HG03521 (cell line): ENCODE measurements around the gene ME3.

ENCODE experiments used
- ATAC-seq: cut with Tn5 transposase; IDR thresholded peaks from one replicate; pipeline ENCODE4 v1.9.1; 2021; ENCODE audit warnings: mild to moderate bottlenecking, moderate library complexity; ENCODE audit not compliant: unreplicated experiment

Gene ME3

DNA sequence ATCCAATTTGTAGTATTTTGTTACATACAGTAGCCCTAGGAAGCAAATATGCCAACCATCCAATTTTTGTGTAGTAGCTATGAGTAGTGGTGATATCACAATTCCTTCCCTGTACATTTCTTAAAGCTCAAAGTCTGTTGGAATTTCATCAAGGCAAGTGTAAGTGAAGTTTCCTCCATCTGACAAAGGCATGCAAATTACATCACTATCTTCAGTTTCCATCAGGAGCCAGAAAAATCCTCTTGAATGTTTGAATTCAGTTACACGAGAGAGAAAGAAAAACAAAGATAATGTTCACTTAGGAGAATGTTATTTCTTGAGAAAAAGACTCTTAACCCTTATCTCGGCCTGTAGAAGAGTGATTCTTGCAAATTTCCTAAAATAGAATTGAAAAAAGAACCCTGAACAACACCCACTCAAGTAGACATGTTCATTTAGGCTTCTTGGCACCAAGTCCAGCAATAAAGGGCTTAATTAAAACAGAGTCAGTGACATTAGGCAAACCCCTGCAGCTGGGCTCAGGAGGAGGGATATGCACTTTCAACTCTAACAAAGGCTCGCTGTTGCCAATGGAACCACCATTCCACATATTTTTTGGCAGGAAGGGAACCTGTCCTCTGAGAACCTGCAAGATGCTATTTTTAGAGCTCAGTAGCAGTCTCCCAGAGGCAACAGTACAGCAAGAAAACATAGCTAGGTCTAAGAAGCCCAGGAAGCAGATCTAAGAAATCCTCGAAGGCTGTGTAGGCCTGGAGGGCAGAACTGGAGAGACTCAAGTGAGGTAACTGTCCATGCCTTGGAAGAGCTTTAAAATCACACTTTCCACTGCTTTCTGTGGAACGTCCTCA is 153.1 kb downstream of the ME3 start:
- ATAC-seq = no peak

DNA sequence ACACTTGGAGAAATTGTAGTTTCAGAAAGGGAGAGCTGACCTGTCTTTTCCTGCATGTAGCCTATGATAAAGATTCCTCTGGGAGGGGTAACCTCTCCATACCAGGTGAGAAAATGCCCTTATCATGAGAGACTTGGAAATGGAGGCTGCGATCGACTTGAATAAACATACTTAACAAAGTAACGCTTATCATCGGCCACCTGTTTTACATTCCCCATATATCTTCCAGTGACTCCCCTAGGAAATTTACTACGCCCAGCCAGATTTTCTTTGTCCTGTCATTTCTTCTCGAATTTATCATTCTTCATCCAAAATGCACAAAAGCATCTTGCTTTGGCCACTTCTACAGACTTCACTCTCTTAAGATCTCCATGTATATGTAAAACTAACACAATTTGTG is 154.2 kb downstream of the ME3 start:
- no peak for ATAC-seq

DNA sequence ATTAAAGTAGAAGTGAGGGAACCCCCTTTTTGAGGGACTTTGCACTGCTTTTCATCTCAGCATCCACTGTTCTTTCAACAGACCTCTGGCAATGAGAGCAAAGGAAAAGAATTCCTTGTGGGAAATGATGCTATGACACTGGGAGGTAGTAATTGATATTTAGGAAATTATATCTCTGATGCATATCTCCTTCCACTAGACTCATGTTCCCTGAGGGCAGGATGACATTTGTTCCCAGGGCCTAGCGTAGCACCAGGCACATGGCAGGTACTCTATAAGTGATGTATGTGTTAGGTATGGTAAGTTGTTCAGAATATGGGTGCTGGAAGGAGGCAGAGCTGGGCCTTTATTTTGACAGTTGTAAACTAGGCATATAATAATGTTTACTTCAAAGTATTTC is 154.9 kb downstream of the ME3 start:
- ATAC-seq = no peak

DNA sequence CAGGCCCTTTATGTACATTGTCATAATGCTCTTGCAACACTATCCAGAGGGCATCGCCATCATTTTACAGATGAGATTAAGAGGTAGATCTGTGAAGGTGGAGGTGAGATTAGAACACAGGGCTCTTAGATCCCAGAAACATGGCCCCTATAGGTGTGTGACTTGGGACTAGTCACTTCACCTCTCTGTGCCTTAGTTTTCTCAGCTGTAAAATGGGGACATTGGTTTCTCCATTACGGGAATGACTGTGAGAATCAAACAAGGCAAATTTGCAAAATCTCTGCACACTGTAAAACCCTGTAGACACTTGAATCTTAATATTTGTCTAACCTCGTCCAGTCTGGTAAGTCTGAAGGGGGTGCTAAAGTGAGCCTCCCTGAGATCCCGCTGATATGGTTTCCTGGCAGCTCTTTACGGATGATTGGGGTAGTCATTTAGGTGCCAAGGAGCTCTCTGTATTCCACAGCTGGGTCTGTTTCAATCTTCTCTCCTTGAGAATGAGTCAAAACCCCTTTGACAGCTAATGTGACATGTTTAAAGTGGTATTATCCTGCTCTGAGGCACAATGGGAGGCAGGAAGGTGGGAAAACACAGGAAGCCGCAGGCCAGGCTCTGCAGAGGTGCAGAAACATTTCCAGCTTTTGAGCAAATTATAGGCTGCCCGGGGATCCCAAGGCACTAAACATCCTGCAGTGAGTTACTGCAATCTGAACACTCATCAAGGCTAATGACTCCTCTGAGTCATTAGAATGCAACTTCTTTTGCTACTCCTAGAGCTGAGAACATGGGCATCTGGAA is 156.9 kb downstream of the ME3 start:
- no peak for ATAC-seq

DNA sequence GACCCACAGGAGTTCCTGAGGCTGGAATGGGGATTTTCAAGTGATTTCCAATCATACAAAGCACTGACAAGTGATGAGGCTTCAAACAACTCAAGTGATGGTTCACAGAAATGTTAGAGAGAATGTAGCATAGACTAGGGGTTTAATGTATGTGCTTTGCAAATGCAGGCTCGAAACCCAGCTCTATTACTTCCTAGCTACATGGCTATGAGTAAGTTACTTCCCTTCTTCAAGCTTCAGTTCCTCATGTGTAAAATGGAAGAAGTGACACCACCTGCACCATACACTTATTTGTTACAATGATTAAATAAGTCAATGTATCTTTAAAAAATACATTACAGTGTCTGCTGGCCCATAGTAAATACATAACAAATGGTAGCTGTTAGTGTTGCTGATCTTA is 158.0 kb downstream of the ME3 start:
- no peak for ATAC-seq

DNA sequence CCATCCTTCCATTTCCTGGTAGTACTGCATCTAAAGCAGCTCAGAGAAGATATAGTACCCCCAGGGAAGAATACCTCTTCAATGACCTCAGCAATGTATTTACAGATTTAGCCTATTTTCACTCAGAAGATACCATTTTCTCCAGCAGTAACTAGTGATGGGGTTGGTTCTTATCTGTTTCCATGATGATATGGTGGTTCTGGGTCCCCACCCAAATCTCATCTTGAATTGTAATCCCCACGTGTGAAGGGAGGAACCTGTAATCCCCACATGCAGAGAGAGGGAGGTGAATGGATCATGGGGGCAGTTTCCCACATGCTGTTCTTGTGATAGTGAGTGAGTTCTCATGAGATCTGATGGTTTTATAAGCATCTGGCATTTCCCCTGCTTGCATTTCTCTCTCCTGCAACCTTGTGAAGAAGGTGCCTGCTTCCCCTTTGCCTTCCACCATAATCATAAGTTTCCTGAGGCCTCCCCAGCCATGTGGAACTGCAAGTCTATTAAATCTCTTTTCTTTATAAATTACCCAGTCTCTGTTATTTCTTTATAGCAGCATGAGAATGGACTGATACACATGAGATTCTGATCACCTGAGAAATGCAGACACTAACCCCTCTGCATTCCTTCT is 158.6 kb downstream of the ME3 start:
- ATAC-seq = no peak

DNA sequence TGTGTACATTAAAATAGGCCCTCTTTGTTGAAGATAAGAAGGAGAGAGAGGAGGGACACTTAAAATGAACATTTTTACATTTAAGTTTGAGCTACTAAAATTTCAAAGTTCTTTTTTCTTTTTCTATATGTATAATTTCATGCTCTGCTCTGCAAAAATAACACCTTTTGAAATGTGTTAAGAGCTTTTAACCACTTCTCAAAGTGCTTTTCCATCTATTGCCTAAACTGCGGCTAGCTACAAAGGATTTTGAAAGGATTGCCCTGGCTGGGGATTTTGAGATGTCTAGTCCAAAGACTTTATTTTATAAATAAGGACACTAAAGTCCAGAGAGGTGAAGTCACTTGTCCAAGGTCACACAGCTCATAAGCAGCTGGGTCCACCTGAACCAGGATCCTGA is 159.3 kb downstream of the ME3 start:
- ATAC-seq = no peak

DNA sequence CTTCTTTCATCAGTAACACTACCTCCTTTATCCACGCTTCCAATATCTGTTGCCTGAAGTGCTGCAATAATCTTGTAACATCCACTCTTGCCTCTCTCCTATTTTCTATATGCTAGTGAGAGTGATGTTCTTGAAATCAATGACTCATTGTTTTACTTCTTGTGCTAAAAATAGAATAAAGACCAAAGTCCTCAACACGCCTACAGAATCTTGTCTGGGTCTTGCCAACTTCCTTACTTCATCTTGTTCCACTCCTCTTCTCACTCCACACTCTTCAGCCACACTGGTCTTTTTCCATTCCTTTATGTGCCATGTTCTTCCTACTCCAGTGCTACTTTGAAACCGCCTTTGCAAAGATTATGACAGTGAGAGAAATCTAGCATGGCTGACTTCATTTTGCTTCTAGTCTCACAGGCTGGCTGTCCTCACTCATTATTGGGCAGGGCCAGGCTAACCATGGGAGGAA is 161.3 kb downstream of the ME3 start:
- no peak for ATAC-seq

DNA sequence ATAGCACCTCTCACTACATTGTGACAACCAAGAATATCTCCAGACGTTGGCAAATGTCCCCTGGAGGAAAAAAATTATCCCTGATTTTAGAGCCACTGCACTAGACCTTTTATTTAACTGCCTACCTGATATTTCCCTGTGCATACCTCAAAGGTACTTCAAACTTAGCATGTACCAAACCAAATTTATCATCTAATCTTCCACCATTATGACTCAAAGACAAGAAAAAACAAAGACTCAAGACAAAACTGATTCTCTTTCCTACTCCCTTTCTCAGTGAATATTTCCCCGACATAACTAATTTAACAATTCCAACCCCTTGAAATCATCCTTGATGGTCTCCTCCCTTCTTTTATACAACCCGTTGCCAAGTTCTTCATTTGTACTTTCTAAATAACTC is 161.7 kb downstream of the ME3 start:
- ATAC-seq = no peak

DNA sequence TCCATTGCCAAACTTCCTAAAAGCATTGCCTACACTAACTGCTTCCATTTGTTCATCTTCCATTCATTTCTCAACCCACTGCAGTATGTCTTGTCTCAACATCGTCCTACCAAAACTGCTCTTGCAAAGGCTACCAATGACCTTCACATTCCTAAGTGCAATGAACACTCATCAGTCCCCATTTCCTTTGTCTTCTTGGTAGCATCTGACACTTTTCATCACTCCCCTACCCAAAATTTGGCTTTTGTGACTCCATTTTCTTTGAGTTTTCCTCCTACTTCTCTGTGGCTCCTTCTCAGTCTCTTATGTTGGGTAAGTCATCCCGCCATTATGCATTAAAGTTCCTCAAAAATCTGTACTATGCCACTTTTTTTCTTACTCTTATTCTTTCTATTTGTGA is 162.3 kb downstream of the ME3 start:
- no peak for ATAC-seq

DNA sequence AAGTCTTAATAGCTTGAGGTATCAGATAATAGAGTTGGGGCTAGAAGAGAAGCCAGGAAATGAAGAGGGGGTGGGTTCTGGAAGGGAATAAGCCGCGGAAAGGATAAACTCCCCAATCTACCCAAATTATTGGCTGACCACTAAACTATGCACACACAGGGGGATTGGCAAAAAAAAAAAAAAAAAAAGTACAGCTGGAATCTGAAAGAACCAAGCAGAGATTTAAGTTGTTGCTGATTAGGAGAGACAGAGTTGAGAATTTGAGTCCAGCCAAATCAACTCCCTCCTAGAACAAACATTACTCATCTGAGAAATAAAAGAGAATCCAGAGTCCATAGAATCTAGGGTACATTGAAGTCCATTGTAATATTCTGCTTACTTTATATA is 162.8 kb downstream of the ME3 start:
- ATAC-seq = no peak

DNA sequence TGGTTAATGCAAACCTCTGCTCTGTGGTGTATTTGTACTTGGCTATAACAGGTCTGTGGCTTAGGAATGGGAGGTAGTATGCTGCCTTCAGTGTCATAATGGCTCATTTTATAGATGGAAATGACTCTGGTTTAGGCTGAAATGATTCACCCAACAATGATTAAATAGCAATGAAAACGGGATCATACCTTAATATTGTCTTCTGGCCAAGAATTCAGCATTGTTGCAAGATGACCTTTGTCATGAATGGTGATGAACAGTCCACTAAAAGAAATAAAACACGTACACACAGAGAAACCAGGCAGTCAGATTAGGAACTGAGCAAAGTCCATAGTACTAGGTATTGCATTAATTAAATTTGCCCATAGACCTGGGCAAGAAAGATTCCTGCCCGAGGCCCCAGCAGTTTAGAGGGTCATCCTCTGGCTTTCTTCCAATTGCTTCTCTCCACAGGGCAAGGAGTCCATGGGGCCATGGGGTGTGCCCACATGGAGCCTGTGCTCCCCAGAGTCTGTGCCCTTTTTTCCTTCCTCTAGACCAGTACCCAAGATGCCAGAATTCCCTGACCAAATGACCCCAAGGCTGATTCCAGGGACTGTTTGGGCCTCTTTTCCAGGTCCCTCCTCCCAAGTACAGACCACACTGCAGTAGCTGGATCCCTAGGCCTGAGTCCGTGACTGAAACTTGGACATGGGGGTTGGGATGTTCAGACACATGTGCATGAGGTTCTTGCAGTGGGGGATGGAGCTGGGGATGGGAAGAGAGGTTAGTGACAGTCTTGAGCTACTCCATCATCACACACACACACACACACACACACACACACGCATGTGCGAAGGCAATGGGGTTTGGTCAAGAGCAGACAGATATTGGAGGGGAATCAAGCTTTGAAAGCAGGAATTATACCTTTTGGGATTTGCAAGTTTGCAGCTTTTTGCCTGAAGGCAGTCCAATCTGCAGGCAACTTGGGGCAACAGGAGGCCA is 163.5 kb downstream of the ME3 start:
- ATAC-seq = no peak

DNA sequence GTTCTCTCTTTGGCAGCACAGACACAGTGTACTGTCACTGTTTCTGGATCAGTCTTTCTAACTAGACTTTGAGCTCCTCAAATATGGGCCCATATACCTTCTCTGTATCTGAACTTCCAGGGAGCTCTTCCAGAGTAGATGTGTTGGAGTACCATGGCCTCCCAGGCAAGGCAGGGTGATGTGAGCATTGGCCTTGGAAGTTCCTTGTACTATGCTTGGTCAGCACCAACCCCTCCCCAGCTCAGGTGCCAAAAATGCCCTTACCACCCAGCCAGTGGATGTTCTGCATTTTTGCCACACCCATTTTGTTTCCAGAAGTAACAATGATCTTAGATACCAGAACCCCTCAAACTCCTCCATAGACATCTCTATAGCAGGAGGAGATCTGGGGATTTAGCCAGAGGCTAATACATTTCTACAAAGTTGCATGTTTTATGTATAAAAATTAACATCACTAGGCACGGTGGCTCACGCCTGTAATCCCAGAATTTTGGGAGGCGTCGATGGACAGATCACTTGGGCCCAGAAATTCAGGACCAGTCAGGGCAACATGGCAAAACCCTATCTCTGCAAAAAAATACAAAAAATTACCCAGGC is 165.1 kb downstream of the ME3 start:
- ATAC-seq = no peak

DNA sequence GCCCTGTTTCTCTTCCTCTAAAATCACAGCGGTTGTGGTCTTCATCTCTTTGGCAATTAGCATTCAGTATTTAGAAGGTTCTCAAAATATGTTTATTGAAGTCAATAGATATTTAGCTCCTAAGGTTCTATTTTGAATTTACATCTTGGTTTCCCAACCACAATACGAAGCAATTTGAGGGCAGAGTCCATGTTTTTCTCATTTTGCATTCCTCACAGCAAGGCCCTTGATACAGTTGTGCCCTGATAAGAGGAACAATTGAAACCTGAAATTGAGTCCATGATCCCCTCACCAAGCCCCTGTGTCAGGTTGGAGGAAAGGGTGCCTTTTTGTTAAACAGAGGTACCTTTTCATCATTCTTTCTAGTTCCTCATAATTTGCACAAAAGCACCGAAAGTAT is 166.2 kb downstream of the ME3 start:
- no peak for ATAC-seq

DNA sequence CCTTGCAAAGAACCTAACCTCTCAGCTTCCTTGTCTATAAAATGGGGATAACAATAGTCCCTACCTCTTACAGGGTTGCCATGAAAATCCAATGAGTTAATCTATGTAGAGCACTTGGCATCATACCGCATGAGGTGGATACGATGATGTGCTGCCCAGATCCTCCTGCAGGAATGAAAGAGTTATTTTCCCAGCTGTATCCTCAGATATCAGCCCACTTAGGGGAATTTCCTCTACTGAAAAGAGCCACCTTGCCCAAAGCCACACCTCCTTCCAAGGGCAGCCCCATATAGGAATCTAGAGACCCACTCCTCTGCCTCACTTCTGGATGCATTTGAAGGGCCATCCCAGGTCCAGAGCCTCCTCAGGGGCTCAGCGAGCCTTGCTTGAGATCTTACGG is 169.3 kb downstream of the ME3 start:
- ATAC-seq = no peak

DNA sequence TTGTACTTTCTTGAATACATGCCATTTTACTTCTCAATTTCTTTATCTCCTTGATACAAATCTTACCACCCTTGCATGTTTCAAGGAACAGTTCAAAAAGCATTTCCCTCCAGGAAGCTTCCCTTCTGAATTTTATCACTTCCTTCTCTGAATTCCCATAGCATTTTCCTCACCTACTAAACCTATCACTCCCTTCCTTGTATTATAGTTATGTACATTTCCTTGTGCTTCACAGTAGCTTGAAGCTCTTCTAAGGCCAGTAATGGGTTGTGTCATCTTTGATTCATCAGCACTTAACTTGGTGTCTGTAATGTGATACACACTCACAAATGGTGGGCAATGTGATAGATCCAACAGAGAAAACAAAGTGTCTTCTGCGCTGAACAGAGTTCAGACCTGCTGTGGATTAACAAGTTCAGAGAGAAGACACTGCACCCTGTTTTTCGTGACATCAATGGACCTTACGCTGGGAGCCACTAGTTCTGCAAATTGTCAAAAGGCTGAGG is 170.2 kb downstream of the ME3 start:
- ATAC-seq = no peak

DNA sequence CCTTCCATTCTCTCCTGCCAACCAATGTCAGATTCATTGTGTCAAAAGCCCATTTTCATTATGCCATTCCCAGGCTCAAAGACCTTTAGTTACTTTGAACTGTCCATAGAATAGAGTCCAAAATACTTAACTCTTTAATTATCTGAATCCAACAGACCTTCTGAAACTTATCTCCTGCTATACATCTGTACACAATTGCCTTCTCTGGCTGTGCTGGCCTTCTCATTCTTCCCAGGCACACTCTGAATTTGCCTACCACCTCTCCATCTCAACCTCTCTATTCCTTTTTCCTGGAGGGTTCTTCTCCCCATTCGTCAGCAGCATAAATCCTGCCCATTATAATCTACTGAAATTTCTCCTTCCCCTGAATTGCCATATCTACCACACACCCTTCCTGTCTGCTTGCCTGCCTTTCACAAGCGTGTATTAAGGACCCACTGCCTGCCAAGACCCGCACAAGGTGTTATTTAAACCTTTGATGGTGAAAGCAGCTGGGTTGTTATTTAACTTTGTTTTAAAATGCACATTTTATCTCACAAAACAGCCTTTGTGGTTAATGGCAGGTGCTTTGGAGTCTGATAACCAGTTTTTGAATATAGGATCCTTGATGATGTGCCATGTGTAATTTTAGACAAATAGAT is 171.8 kb downstream of the ME3 start:
- ATAC-seq = no peak

DNA sequence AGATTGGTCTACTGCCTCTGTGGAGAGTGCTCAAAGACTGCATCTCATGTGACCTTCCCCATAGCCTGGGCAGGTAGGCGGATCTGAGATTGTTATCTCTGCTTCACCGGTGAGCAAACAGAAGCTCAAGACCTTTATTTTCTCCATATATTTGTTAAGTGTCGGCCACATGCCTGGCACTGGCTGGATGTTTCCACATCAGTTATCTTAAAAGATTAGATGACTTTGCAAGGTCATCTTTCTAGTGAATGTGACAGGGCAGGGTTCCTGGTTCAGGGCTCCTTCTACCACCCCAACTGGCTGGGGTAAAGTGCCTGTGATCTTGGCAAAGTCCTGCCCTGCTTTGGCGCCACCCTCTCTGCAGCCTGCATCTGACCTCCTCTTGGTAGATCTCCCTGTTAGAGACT is 172.7 kb downstream of the ME3 start:
- no peak for ATAC-seq

DNA sequence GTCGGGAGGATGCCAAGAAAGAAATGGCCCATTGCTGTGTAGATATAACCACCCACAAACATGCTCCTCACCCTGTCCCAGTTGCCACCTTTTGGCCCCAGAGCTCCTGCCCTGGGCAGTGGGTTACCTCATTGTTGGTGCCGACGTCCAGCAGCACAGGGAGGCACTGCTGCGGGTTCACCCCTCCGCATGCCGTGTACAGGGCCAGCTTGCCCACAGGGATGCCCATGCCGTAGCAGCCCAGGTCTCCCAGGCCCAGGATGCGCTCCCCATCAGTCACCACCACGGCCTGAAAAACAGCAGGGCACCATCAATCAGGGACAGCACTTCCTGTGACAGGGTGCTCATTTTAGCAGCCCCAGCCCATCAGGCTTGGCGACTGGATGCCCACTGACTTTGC is 174.6 kb downstream of the ME3 start:
- no peak for ATAC-seq

DNA sequence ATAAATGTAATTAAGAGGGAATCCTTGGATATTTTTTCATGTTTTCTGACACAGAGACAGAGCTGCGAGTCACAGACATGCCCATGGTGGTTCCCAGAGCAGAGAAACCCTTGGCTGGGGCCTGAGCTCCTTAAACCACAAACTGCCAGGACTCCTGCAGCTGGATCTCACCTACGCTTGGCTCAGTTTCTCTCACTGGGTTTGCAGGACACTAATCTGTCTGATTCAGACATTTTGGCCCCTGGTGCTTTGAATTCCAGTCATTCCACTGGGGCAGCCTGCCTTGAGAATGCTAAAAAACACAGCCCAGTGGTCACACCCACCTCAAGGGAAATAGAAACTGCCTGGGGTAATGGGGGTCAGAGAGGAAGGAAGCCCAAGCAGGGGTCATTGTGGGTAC is 175.1 kb downstream of the ME3 start:
- ATAC-seq = no peak
